Right lobe of liver (tissue), 6 donors: ENCODE data around the gene ZFR2. TPM values are rescaled to one million over a fixed set of nuclear protein-coding genes. Genes with fewer than 3 reads are reported as not detected.

ENCODE experiments used
- ATAC-seq, 4 donors: fragments of 200-7000 bp; cut with Tn5 transposase; one replicate each; pipeline ENCODE4 v1.9.1; 2020; ENCODE audit warnings: mild to moderate bottlenecking in 4 of 4, moderate library complexity in 4 of 4
- DNase-seq, 3 donors: peaks; one replicate each; pipeline ENCODE4 v3.0.0-alpha.2; 2020
- H3K27ac ChIP-seq, 3 donors: fragments of 200-600 bp; one replicate each; pipeline ENCODE4 v1.8.0; 2022
- H3K27me3 ChIP-seq, 2 donors: fragments of 200-600 bp; one replicate each; pipeline ENCODE4 v1.8.0; 2022
- H3K36me3 ChIP-seq, 4 donors: fragments of 200-600 bp; sonication (generic) in 1 of 4; one replicate each; pipeline versions ENCODE4 v1.5.1 to v1.8.0; 2017 to 2022; ENCODE audit warnings: control low read depth in 1 of 4
- H3K4me1 ChIP-seq, 4 donors: fragments of 200-600 bp; sonication (generic) in 1 of 4; one replicate each; pipeline versions ENCODE4 v1.5.1 to v1.8.0; 2017 to 2022; ENCODE audit warnings: control low read depth in 1 of 4
- H3K4me3 ChIP-seq, 3 donors: fragments of 200-600 bp; one replicate each; pipeline ENCODE4 v1.8.0; 2022
- H3K9me3 ChIP-seq, 4 donors: fragments of 200-600 bp; sonication (generic) in 1 of 4; one replicate each; pipeline versions ENCODE4 v1.5.1 to v1.8.0; 2017 to 2022; ENCODE audit warnings: control low read depth in 1 of 4
- POLR2A ChIP-seq: fragments of 450-650 bp; IDR thresholded peaks from one replicate; pipeline ENCODE4 v1.6.1; 2017; ENCODE audit warnings: antibody characterized with exemption, mild to moderate bottlenecking
- WGBS: methylation state at CpG from one replicate; pipeline ENCODE4 v1.1.6; 2018; ENCODE audit warnings: low coverage, low lambda C conversion rate; ENCODE audit not compliant: insufficient coverage; ENCODE audit errors: missing lambda C conversion rate; 5-methylcytosine and 5-hydroxymethylcytosine counted together
- intact Hi-C, 2 donors: fragments of 100-400 bp; cut with DNase I; formaldehyde crosslinking; loops; one replicate each; pipeline versions ENCODE4 v1.11.2 to v1.14.1; 2022
- total RNA-seq, 6 experiments: library from RNA; depleted of rRNA in 2 of 6; stranded (reverse); fragments of >200 nt in 2 of 6; fragmentation: NEBNext Ultra II Directional in 3 of 6; extraction: Animal tissue kit (Norgen Biotek cat#: 25700) in 3 of 6; gene quantifications; one replicate each; pipeline versions ENCODE4 v1.1.0 to v1.2.4, GENCODE V29; 2016 to 2023
- TF ChIP-seq, protein P1 (sequence below), 4 donors: fragments of 200-600 bp in 3 of 4; fragments of 450-650 bp in 1 of 4; IDR thresholded peaks; one replicate each; pipeline versions ENCODE4 v1.5.1 to v1.8.0; 2016 to 2022; ENCODE audit warnings: antibody characterized with exemption in 4 of 4, mild to moderate bottlenecking in 2 of 4
- donor health status: DM: no; HTN: yes; CAD: no.
- donor health status: DM: no; HTN: no; CAD: no.
- donor health status: DM: no; HTN: no; CAD: no.
- donor health status: DM: no; HTN: yes; CAD: no.
- donor health status: DM: no; HTN: yes; CAD: no.

The ZFR2 gene
- total RNA-seq, 6 experiments from 2014 or later, result not detected

DNA sequence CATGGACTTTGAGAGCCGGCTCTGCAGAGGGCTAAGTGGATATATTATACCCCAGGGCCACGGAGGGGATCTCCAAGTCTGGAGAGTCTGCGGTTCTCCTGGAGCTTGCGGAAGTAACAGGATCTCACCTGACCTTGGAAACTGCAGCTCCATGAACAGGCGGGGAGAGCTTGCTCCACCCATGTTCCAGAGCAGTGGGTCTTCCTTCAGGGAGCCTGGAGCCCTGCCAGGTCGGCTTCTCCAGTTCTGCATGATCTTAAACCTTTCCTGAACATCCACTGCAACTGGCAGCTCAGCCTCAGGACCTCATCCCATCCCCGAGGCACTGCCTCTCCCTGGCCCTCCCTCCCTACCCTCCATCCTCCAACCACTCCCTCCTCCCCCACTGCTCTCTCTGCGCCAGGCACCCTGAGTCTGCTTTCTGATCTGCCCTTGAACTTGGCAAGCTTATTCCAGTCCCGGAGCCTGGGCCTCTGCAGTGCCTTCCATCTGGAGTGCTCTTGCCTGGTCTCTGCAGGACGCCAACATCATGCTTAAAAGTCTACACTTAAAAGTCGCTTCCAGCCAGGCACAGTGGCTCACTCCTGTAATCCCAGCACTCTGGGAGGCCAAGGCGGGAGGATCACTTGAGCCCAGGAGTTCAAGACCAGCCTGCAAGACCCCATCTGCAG is 24.8 kb upstream of the ZFR2 start:
- 65% methylated on average over 8 of the region's 12 CpGs for WGBS
- no peak for DNase-seq
- intact Hi-C loops, result no loop called here
- no peaks in the 10 kb centered on the region for H3K27me3 ChIP-seq
- no peaks in the 10 kb centered on the region for H3K4me1 ChIP-seq
- ATAC-seq, result no peak
- H3K4me3 ChIP-seq, result no peak overlapping the region
- H3K36me3 ChIP-seq, result no peaks in the 10 kb centered on the region
- H3K9me3 ChIP-seq, result no peaks in the 10 kb centered on the region
- TF ChIP-seq, protein P1, sequence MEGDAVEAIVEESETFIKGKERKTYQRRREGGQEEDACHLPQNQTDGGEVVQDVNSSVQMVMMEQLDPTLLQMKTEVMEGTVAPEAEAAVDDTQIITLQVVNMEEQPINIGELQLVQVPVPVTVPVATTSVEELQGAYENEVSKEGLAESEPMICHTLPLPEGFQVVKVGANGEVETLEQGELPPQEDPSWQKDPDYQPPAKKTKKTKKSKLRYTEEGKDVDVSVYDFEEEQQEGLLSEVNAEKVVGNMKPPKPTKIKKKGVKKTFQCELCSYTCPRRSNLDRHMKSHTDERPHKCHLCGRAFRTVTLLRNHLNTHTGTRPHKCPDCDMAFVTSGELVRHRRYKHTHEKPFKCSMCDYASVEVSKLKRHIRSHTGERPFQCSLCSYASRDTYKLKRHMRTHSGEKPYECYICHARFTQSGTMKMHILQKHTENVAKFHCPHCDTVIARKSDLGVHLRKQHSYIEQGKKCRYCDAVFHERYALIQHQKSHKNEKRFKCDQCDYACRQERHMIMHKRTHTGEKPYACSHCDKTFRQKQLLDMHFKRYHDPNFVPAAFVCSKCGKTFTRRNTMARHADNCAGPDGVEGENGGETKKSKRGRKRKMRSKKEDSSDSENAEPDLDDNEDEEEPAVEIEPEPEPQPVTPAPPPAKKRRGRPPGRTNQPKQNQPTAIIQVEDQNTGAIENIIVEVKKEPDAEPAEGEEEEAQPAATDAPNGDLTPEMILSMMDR (IDR thresholded peaks at IDR 0.05), result no peak
- TF ChIP-seq POLR2A, result no peak
- H3K27ac ChIP-seq, result no peak overlapping the region

DNA sequence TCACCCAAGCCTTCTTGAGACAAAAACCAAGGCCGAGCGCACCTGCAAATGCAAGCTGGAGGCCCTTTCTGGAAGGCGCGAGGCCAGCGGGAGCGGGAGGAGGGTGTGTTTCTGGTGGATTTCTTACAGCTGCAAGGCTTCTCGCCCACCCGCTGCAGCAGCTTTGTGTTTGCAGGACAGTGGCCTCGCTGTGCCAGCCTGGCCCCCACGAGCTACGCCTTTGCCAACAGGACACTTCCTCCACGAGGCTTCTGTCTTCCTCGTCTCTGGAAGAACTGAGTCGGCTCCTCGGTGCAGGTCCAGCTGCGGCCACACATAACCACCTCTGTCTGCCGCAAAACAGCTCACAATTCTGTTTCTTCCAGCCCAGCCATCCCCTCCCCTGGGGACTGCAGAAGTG is 21.8 kb upstream of the ZFR2 start:
- Histone ChIP-seq H3K36me3 (no peaks in the 10 kb centered on the region), H3K9me3 (no peaks in the 10 kb centered on the region), H3K27ac (no peak overlapping the region), H3K4me1 (no peaks in the 10 kb centered on the region), H3K27me3 (no peaks in the 10 kb centered on the region), H3K4me3 (no peak overlapping the region)
- WGBS, result 77% methylated on average over 5 of the region's 17 CpGs
- DNase-seq, result no peak
- ATAC-seq, result no peak
- no peak for TF ChIP-seq POLR2A
- intact Hi-C loops, result no loop called here

DNA sequence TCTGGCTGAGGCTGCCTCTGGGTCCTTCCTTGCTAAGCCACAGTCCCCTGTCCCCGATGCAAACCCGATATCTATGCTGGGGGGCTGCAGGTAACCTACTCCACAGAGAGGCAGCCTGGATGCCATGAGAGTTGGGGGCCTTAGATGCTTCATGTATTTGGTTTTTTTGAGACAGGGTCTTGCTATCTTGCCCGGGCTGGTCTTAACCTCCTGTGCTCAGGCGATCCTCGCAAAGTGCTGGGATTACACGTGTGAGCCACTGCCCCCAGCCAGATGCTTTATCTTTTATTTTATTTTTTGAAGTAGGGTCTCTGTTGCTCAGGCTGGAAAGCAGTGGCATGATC is 13.2 kb upstream of the ZFR2 start:
- H3K36me3 ChIP-seq, result no peaks in the 10 kb centered on the region
- intact Hi-C loops, result no loop called here
- H3K9me3 ChIP-seq, result no peaks in the 10 kb centered on the region
- no peak overlapping the region for H3K4me3 ChIP-seq
- DNase-seq, result no peak
- WGBS, result 30% methylated on average over 2 of the region's 6 CpGs
- H3K27me3 ChIP-seq, result peaks cover 0 to 17% of the 10 kb centered on the region in 2 donors
- TF ChIP-seq, protein P1 (IDR thresholded peaks at IDR 0.05), result no peak
- no peak for TF ChIP-seq POLR2A
- no peak for ATAC-seq
- no peaks in the 10 kb centered on the region for H3K4me1 ChIP-seq
- no peak overlapping the region for H3K27ac ChIP-seq

DNA sequence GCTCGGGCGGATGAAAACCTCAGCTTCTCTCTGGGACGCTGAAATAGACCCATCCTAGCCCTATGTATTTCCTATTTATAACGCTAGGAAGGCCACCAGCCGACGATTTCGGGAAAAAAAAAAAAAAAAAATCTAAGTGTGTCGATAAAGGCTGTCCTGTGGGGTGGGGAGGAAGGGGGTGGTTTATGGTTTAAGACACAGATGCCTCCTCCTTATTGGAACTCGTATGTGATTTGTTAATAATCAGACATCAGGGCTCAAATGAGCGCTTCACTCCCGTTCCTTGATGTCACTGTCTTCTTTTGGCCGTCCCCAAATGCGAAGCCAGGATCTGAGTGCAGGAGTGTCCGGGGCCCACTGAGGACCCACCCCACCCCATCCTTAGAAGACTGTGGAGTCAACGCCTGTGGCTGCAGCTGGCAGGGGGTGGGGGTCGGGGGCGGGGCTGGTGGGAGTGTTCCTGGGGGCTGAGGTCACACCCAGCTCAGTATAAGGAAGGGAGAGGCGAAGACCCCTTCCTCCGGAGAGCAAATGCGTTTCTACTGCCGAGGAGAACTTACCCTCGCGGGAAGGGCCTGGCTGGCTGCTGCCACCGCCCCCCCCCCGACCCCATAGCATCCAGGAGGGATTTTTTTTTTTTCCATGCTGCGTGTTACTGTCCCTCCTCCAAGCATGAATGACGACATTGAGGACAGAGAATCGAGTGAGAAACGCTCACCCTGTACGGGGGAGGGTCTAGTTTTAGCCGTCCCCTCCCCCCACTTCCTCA is 12.6 kb upstream of the ZFR2 start:
- WGBS, result 3% methylated on average over 21 of the region's 31 CpGs
- Histone ChIP-seq H3K36me3 (no peaks in the 10 kb centered on the region), H3K4me1 (no peaks in the 10 kb centered on the region), H3K27me3 (peaks cover 0 to 17% of the 10 kb centered on the region in 2 donors), H3K27ac (no peak overlapping the region), H3K9me3 (no peaks in the 10 kb centered on the region), H3K4me3 (no peak overlapping the region)
- no peak for ATAC-seq
- TF ChIP-seq POLR2A, result no peak
- TF ChIP-seq, protein P1 (IDR thresholded peaks at IDR 0.05), result no peak
- intact Hi-C loops, result no loop called here
- DNase-seq, result no peak

DNA sequence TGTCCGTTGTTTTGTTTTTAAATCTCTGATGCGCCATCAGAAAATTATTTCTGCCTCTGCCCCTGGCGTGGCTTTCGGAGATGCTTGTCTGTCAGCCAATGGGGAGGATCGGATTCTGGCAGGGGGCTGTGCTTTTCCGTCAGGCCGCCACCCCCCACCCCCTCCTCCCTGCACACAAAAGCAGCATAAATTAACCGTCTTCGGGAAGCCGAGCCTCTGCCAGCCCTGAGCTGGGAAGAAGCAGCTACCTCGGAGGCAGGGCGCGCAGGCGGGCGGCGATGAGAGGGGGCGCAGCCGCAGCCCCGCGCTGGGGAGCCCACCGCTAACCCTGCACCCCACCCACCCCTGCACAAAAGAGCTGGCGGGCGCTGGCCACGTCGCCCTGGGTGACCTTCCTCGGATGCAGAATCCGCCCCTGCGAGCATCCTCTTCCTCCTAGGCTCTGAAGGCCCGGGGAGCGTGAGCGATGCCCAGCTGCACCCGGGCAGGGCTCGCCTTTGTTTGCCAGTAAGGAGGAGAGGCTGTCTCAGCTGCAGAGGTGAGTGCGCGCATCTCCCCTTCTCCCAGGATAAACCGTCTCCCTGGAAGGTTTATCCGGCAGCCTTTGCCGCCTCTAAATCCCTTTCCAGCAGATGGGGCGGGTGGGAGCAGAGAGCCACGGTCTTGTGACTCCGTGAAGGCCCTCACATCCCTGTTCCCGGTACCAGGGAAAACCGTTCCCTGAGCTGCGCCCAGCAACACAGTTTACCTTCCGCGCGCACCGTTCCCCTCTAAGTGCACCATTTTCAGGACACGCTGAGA is 11.8 kb upstream of the ZFR2 start, which contains the start of gene ATCAY:
Gene ATCAY, plus strand, starts transcription at position 215 of the 801 bp plus-strand sequence. CDS start 5,083 bp downstream, outside the sequence.
- WGBS, result 4% methylated on average over 17 of the region's 49 CpGs
- Histone ChIP-seq H3K4me3 (no peak within 1 kb of the TSS), H3K36me3 (no peaks in the 10 kb centered on the region), H3K27ac (no peak within 1 kb of the TSS), H3K9me3 (no peaks in the 10 kb centered on the region), H3K27me3 (peaks cover 0 to 17% of the 10 kb centered on the region in 2 donors), H3K4me1 (no peaks in the 10 kb centered on the region)
- intact Hi-C loops, result no loop called here
- ATAC-seq (no peak), DNase-seq (no peak)
- TF ChIP-seq, protein P1 (IDR thresholded peaks at IDR 0.05), result no peak
- TF ChIP-seq POLR2A, result no peak
